K562 (cell line): ENCODE results near the gene TMEM204. TPM values are rescaled to one million over a fixed set of nuclear protein-coding genes. Genes with fewer than 3 reads are reported as not detected.

Experiments
- CTBP1 ChIP-seq: fragments of 450-650 bp; IDR thresholded peaks from 2 replicates; pipeline ENCODE4 v1.6.1; 2016; ENCODE audit warnings: borderline replicate concordance
- GATAD2B ChIP-seq: fragments of 450-650 bp; IDR thresholded peaks from 2 replicates; pipeline ENCODE4 v1.6.1; 2017; ENCODE audit warnings: mild to moderate bottlenecking, borderline replicate concordance
- LEF1 ChIP-seq: fragments of 450-650 bp; IDR thresholded peaks from 2 replicates; pipeline ENCODE4 v1.6.1; 2016; ENCODE audit warnings: mild to moderate bottlenecking
- PHB ChIP-seq: fragments of 250-450 bp; sonication (Bioruptor Pico); IDR thresholded peaks from 2 replicates; pipeline ENCODE4 v1.5.0; 2021
- PRPF4 ChIP-seq: fragments of 200-400 bp; formaldehyde crosslinking; IDR thresholded peaks from one replicate; pipeline ENCODE4 v1.6.1; 2017; ENCODE audit warnings: low read length, low read depth, mild to moderate bottlenecking; ENCODE audit not compliant: insufficient read depth, poor library complexity, severe bottlenecking
- STAT6 ChIP-seq: sonication (generic); formaldehyde crosslinking; IDR thresholded peaks from 2 replicates; pipeline ENCODE4 v1.8.1; 2023; ENCODE audit warnings: mild to moderate bottlenecking, missing genetic modification reagents
- THAP7 ChIP-seq: fragments of 250-450 bp; sonication (Bioruptor Pico); IDR thresholded peaks from 2 replicates; pipeline ENCODE4 v1.5.0; 2021
- ZBTB40 ChIP-seq, 2 experiments: fragments of 450-650 bp in 1 of 2; sonication (generic) in 1 of 2; formaldehyde crosslinking in 1 of 2; IDR thresholded peaks; 2 replicates each; pipeline versions ENCODE4 v1.7.1 to v1.9.0; 2016 to 2022; ENCODE audit warnings: inconsistent platforms in 1 of 2, mild to moderate bottlenecking in 1 of 2, missing genetic modification reagents in 1 of 2
- ZC3H8 ChIP-seq: fragments of 450-650 bp; IDR thresholded peaks from 2 replicates; pipeline ENCODE4 v1.6.1; 2017
- ZNF589 ChIP-seq: fragments of 200-800 bp; sonication (Bioruptor generic); IDR thresholded peaks from 2 replicates; pipeline ENCODE4 v1.6.1; 2016; ENCODE audit warnings: low read depth, missing genetic modification characterization, missing compliant biosample characterization
- polyA plus RNA-seq, 8 experiments: library from polyadenylated mRNA; depleted of rRNA in 4 of 8; stranded (reverse) in 5 of 8; unstranded in 3 of 8; fragments of >200 nt; fragmentation: Nextera tagmentation in 2 of 8; fragmentation: Illumina TruSeq in 1 of 8; extraction: Ambion mirVana in 2 of 8; extraction: Trizol in 1 of 8; gene quantifications; 2 replicates each; pipeline versions ENCODE4 v1.2.1 to v1.2.3, GENCODE V29; 2011 to 2014; ENCODE audit warnings: inconsistent platforms in 1 of 8, missing spikeins in 1 of 8
- total RNA-seq, 7 experiments: library from RNA; depleted of rRNA in 6 of 7; stranded (reverse); fragments of >200 nt in 6 of 7; fragmentation: Illumina TruSeq in 2 of 7; extraction: Trizol in 2 of 7; gene quantifications; 2 replicates each; pipeline versions ENCODE4 v1.2.1 to v1.2.3, GENCODE V29; 2011 to 2021; ENCODE audit warnings: low replicate concordance in 1 of 7

The TMEM204 gene
- total and polyA plus RNA-seq, 9 of the 15 experiments (the other 6 are each of a cell fraction or from before 2014, with no cell fraction given), result 0.04 to 0.18 TPM; not detected in 7

- TF ChIP-seq STAT6 (CRISPR knock-in tag), result no peak
- no peak for TF ChIP-seq ZBTB40 (IDR thresholded peaks at IDR 0.05)
- no peak for TF ChIP-seq ZBTB40 (CRISPR knock-in tag; IDR thresholded peaks at IDR 0.05)
- TF ChIP-seq THAP7 (CRISPR knock-in tag), result no peak
- no peak for TF ChIP-seq PHB
- TF ChIP-seq LEF1, result no peak
- no peak for TF ChIP-seq ZNF589 (CRISPR knock-in tag)
- no peak for TF ChIP-seq GATAD2B
- TF ChIP-seq CTBP1, result no peak
- TF ChIP-seq PRPF4, result no peak
- no peak for TF ChIP-seq ZC3H8
These were observed 37.6 kb upstream of the TMEM204 start (continued) for GRCh38 chr16:1495889-1496262.
